ENCODE measurements around the gene CLVS2. TPM values are rescaled to one million over a fixed set of nuclear protein-coding genes. Genes with fewer than 3 reads are reported as not detected.

CLVS2 gene
- polyA plus RNA-seq, 3 donors from 2014 or later, result not detected

DNA sequence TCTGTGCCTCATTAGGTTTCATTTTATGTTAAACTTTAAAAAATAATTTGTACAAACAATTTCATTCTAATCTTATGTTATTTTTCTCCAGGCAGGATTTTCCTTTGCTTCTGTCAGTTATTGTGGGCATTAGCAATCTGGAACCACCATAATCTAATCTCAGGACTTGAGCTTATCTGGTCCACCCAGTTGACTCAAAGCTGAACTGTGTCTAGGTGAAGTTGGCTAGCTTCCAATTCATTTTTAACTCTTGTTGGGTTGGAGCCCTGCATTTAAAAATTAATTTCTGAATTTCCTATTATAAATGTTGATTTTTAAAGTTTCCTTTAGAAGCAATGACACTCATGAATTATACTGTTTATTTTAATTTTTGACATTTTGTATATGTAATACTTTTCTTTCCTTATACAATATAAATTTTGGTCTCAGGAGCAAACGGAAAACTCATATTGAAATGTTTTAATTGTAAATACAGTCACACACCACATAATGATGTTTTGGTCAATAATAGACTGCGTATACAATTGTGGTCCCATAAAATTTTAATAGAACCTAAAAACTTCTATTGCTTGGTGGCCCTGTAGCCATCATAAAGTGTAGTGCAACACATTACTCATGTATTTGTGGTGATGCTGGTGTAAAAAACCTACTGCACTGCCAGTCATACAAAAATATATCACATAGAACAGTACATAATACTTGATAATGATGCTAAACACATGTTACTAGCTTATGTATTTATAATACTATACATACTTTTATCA lies 121.3 kb downstream of the CLVS2 start:
- Mint-ChIP-seq H3K27me3 (ENCODE audit: low read depth in 3 of 3) (peaks cover 0 to 2% (median 0%) of the 10 kb centered on the region in 3 donors), H3K27ac (no peak overlapping the region), H3K4me3 (no peak overlapping the region), H3K9me3 (peaks cover 0 to 25% (median 4%) of the 10 kb centered on the region in 6 donors), H3K4me1 (no peaks in the 10 kb centered on the region), H3K36me3 (no peaks in the 10 kb centered on the region)
- DNase-seq, result no peak

DNA sequence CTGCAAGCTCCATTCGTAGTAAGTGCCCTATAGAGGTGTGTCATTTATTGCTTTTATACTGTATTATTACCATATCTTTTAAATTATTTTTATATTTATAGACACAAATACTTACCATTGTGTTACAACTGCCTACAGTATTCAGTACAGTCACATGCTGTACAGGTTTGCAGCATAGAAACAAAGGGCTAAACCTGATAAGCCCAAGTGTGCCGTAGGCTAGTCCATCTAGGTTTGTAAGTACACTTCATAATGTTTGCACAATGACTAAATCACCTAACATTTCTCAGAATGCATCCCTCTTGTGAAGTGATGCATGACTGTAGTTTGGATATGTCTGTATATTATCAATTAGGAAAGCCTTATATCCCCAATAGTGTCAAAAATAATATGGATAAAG lies 122.8 kb downstream of the CLVS2 start:
- Mint-ChIP-seq H3K27me3 (ENCODE audit: low read depth in 3 of 3) (peaks cover 0 to 2% (median 0%) of the 10 kb centered on the region in 3 donors), H3K4me1 (no peaks in the 10 kb centered on the region), H3K27ac (no peak overlapping the region), H3K36me3 (no peaks in the 10 kb centered on the region), H3K9me3 (peaks cover 0 to 28% (median 5%) of the 10 kb centered on the region in 6 donors), H3K4me3 (no peak overlapping the region)
- DNase-seq, result no peak

Other genes starting within 250 kb of the CLVS2 start
- not detected for gene FABP7, start 216.5 kb upstream of the CLVS2 start, polyA plus RNA-seq
- gene SMPDL3A, start 207.0 kb upstream of the CLVS2 start, polyA plus RNA-seq, result 1 to 10 TPM in 1 of 3 donors, under 1 TPM in 1, not detected in 1; 0.37 to 1.2 TPM